ENCODE results near the gene HSPH1. TPM values are rescaled to one million over a fixed set of nuclear protein-coding genes. Genes with fewer than 3 reads are reported as not detected.

The HSPH1 gene
- total RNA-seq, 1 experiment from 2014 or later, result 145 TPM

DNA sequence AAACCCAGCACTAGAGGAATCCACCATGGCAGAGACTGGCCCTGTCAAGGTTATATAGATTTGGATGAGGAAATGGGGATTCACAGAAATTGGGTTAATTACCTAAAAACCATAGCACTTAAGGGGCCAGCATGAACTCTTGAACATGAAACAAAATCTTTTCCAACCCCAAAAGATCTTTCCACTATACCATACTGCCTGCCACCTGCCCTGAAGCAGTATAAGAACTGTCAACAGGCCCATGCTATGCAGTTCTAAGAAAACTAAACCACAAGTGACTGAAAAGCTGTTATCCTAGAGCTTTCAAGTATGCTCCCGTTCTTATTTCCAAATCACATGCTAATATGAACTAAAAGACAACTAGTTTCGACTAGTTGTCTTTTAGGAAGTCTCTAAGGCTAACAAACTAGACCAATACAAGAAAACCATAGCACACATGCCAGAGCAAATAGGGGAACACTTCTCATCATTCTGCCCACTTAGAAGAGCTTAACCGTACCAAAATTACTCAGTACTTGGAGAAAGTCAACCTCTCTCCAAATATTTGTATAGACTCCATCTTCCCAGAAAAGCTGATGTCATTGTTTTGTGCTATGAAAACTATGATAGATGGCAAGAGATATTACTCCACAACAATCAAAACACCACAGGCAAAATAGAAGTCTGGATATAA lies 27.5 kb downstream of the HSPH1 start:
- no peaks in the 10 kb centered on the region for H3K4me1 ChIP-seq (ENCODE audit: control insufficient read depth, insufficient read depth, low read length)
- H3K4me3 ChIP-seq (ENCODE audit: low read depth in 2 of 2, low read length in 2 of 2), result no peak overlapping the region
- H3K9me3 ChIP-seq (ENCODE audit: control insufficient read depth, insufficient read depth, low read depth, low read length), result no peaks in the 10 kb centered on the region
- H3K27me3 ChIP-seq (ENCODE audit: control insufficient read depth, insufficient read depth, low read length), result no peaks in the 10 kb centered on the region
- BruUV-seq (replicated peaks), result no TSS peak
- H3K27ac ChIP-seq (ENCODE audit: low read length), result no peak overlapping the region
- ChIA-PET POLR2A (no interaction called here), CTCF (no interaction called here)
- peaks cover 36% of the 10 kb centered on the region for H3K36me3 ChIP-seq (ENCODE audit: control insufficient read depth, insufficient read depth, low read length)
- DNase-seq (ENCODE audit: low read depth, low spot score) (no peak), ATAC-seq (no peak)
- TF ChIP-seq POLR2AphosphoS5 (IDR thresholded peaks at IDR 0.05; ENCODE audit: low read depth, low read length) (no peak), TCF7L2 (IDR thresholded peaks at IDR 0.05; ENCODE audit: low read depth, low read length) (no peak), SIN3A (IDR thresholded peaks at IDR 0.05; ENCODE audit: borderline replicate concordance, insufficient read depth, low read depth, low read length) (no peak)
- TF ChIP-seq, protein P1, sequence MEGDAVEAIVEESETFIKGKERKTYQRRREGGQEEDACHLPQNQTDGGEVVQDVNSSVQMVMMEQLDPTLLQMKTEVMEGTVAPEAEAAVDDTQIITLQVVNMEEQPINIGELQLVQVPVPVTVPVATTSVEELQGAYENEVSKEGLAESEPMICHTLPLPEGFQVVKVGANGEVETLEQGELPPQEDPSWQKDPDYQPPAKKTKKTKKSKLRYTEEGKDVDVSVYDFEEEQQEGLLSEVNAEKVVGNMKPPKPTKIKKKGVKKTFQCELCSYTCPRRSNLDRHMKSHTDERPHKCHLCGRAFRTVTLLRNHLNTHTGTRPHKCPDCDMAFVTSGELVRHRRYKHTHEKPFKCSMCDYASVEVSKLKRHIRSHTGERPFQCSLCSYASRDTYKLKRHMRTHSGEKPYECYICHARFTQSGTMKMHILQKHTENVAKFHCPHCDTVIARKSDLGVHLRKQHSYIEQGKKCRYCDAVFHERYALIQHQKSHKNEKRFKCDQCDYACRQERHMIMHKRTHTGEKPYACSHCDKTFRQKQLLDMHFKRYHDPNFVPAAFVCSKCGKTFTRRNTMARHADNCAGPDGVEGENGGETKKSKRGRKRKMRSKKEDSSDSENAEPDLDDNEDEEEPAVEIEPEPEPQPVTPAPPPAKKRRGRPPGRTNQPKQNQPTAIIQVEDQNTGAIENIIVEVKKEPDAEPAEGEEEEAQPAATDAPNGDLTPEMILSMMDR (IDR thresholded peaks at IDR 0.05), result no peak
- TF ChIP-seq, protein P2, sequence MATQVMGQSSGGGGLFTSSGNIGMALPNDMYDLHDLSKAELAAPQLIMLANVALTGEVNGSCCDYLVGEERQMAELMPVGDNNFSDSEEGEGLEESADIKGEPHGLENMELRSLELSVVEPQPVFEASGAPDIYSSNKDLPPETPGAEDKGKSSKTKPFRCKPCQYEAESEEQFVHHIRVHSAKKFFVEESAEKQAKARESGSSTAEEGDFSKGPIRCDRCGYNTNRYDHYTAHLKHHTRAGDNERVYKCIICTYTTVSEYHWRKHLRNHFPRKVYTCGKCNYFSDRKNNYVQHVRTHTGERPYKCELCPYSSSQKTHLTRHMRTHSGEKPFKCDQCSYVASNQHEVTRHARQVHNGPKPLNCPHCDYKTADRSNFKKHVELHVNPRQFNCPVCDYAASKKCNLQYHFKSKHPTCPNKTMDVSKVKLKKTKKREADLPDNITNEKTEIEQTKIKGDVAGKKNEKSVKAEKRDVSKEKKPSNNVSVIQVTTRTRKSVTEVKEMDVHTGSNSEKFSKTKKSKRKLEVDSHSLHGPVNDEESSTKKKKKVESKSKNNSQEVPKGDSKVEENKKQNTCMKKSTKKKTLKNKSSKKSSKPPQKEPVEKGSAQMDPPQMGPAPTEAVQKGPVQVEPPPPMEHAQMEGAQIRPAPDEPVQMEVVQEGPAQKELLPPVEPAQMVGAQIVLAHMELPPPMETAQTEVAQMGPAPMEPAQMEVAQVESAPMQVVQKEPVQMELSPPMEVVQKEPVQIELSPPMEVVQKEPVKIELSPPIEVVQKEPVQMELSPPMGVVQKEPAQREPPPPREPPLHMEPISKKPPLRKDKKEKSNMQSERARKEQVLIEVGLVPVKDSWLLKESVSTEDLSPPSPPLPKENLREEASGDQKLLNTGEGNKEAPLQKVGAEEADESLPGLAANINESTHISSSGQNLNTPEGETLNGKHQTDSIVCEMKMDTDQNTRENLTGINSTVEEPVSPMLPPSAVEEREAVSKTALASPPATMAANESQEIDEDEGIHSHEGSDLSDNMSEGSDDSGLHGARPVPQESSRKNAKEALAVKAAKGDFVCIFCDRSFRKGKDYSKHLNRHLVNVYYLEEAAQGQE (IDR thresholded peaks at IDR 0.05; ENCODE audit: insufficient read depth in 1 of 2, low read depth in 2 of 2, low read length in 1 of 2), result no peak
- intact Hi-C loops (cut with micrococcal nuclease; ENCODE audit: unreplicated experiment), result no loop called here
- in situ Hi-C loops (cut with HindIII; ENCODE audit: low pct_unique_long_range_greater_than_20kb, low sequenced_read_pairs), result no loop called here

DNA sequence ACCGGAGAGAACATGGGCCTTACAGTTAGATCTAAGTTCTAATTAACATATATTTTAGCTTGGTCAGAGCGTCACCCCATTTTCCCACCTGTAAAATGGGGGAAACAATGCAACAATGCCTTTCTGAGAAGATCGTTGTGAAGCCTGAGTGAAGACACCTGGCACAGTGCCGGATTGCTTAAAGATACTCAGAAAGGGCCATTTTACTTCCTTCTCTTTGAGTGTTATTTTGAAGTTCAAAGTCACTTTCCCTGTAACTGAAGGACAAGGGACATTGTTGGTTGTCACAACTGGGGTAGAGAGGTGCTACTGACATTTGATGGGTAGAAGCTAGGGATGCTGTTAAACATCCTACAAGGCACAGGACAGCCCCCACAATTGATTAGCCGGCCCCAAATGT lies 28.1 kb downstream of the HSPH1 start:
- intact Hi-C loops (cut with micrococcal nuclease; ENCODE audit: unreplicated experiment) (no loop called here), in situ Hi-C loops (cut with HindIII; ENCODE audit: low pct_unique_long_range_greater_than_20kb, low sequenced_read_pairs) (no loop called here)
- CTCF ChIA-PET, result no interaction called here
- BruUV-seq (replicated peaks), result no TSS peak
- no peaks in the 10 kb centered on the region for H3K4me1 ChIP-seq (ENCODE audit: control insufficient read depth, insufficient read depth, low read length)
- no peak overlapping the region for H3K27ac ChIP-seq (ENCODE audit: low read length)
- H3K9me3 ChIP-seq (ENCODE audit: control insufficient read depth, insufficient read depth, low read depth, low read length), result no peaks in the 10 kb centered on the region
- DNase-seq (ENCODE audit: low read depth, low spot score) (no peak), ATAC-seq (no peak)
- TF ChIP-seq POLR2AphosphoS5 (IDR thresholded peaks at IDR 0.05; ENCODE audit: low read depth, low read length) (no peak), TCF7L2 (IDR thresholded peaks at IDR 0.05; ENCODE audit: low read depth, low read length) (no peak), SIN3A (IDR thresholded peaks at IDR 0.05; ENCODE audit: borderline replicate concordance, insufficient read depth, low read depth, low read length) (no peak)
- TF ChIP-seq, protein P1 (IDR thresholded peaks at IDR 0.05), result no peak
- TF ChIP-seq, protein P2 (IDR thresholded peaks at IDR 0.05; ENCODE audit: insufficient read depth in 1 of 2, low read depth in 2 of 2, low read length in 1 of 2), result no peak
- no peak overlapping the region for H3K4me3 ChIP-seq (ENCODE audit: low read depth in 2 of 2, low read length in 2 of 2)
- no peaks in the 10 kb centered on the region for H3K27me3 ChIP-seq (ENCODE audit: control insufficient read depth, insufficient read depth, low read length)
- POLR2A ChIA-PET, result no interaction called here
- H3K36me3 ChIP-seq (ENCODE audit: control insufficient read depth, insufficient read depth, low read length), result peaks cover 31% of the 10 kb centered on the region

Data from Panc1 (cell line).